ENCODE data around the gene STYK1.

DNA sequence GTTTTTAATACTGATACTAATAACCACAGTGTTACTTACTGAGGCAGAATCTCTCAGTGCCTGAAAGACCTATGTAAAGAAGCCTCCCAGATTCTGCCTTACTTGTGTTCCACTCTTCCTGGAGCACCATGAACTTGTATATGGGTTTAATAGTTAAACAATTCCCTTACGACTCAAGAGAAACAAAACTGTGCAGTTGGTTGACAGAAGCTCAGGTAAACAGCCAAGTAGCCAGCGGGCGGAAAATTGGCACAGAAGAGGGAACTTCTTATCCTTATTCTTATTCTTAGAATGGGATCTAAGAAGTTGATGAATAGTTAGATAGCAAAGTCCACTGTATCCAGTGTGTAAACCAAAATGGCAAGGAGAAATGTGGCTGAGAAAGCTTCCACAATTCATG is 37.7 kb downstream of the STYK1 start:
- TF ChIP-seq, protein P1, sequence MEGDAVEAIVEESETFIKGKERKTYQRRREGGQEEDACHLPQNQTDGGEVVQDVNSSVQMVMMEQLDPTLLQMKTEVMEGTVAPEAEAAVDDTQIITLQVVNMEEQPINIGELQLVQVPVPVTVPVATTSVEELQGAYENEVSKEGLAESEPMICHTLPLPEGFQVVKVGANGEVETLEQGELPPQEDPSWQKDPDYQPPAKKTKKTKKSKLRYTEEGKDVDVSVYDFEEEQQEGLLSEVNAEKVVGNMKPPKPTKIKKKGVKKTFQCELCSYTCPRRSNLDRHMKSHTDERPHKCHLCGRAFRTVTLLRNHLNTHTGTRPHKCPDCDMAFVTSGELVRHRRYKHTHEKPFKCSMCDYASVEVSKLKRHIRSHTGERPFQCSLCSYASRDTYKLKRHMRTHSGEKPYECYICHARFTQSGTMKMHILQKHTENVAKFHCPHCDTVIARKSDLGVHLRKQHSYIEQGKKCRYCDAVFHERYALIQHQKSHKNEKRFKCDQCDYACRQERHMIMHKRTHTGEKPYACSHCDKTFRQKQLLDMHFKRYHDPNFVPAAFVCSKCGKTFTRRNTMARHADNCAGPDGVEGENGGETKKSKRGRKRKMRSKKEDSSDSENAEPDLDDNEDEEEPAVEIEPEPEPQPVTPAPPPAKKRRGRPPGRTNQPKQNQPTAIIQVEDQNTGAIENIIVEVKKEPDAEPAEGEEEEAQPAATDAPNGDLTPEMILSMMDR (IDR thresholded peaks at IDR 0.05), result no peak
- no peak for TF ChIP-seq POLR2A (IDR thresholded peaks at IDR 0.05)
